OCI-LY3 (cell line): Measurements from ENCODE around the gene IL33.

Experiments
- H2AFZ ChIP-seq: fragments of 200-600, 300-600 bp; shearing (Covaris generic); 2 replicates; pipeline ENCODE4 v1.6.0; 2014; ENCODE audit warnings: antibody characterized with exemption, low read depth, low read length
- H3K27ac ChIP-seq: fragments of 200-600, 300-600 bp; sonication (generic); 2 replicates; pipeline ENCODE4 v1.5.1; 2014; ENCODE audit warnings: mild to moderate bottlenecking, low read length, moderate library complexity, mixed read lengths
- H3K27me3 ChIP-seq: fragments of 200-600, 300-600 bp; sonication (generic); 2 replicates; pipeline ENCODE4 v1.6.1; 2014; ENCODE audit warnings: low read depth, low read length, mixed read lengths
- H3K36me3 ChIP-seq: fragments of 200-600, 300-600 bp; sonication (generic); replicated peaks from 2 replicates; pipeline ENCODE3; 2014; ENCODE audit warnings: low read depth, low read length, mixed read lengths
- H3K4me1 ChIP-seq: fragments of 300-600, 200-600 bp; sonication (generic); 2 replicates; pipeline ENCODE4 v1.6.1; 2014; ENCODE audit warnings: low read length, mixed read lengths
- H3K4me2 ChIP-seq: fragments of 200-600, 300-600 bp; sonication (generic); 2 replicates; pipeline ENCODE4 v1.6.1; 2014; ENCODE audit warnings: low read length, mixed read lengths
- H3K4me3 ChIP-seq: fragments of 300-600, 200-600 bp; sonication (generic); 2 replicates; pipeline ENCODE4 v1.5.1; 2014; ENCODE audit warnings: antibody characterized with exemption, mild to moderate bottlenecking, low read length, moderate library complexity
- H3K79me2 ChIP-seq: fragments of 300-600, 200-600 bp; shearing (Covaris generic); 2 replicates; pipeline ENCODE4 v1.6.1; 2014; ENCODE audit warnings: mild to moderate bottlenecking, low read length, mixed read lengths
- H3K9ac ChIP-seq: fragments of 300-600, 200-600 bp; shearing (Covaris generic); 2 replicates; pipeline ENCODE4 v1.6.0; 2014; ENCODE audit warnings: mild to moderate bottlenecking, low read length, moderate library complexity
- H3K9me3 ChIP-seq: fragments of 200-600, 300-600 bp; shearing (Covaris generic); 2 replicates; pipeline ENCODE4 v1.6.1; 2014; ENCODE audit warnings: low read length, mixed read lengths; ENCODE audit not compliant: insufficient read depth
- H4K20me1 ChIP-seq: fragments of 200-600, 300-600 bp; sonication (generic); 2 replicates; pipeline ENCODE4 v1.6.1; 2016; ENCODE audit warnings: low read length, mixed read lengths; ENCODE audit not compliant: insufficient read depth
- EZH2phosphoT487 ChIP-seq: fragments of 200-600 bp; shearing (Covaris generic); IDR thresholded peaks from 2 replicates; pipeline ENCODE4 v1.6.1; 2018; ENCODE audit warnings: antibody characterized with exemption, mixed run types, low read depth
- TF ChIP-seq, protein P1 (sequence below): fragments of 200-600, 300-600 bp; sonication (generic); IDR thresholded peaks from 2 replicates; pipeline ENCODE4 v1.5.1; 2014; ENCODE audit warnings: antibody characterized with exemption, low read length, low read depth

Gene IL33

DNA sequence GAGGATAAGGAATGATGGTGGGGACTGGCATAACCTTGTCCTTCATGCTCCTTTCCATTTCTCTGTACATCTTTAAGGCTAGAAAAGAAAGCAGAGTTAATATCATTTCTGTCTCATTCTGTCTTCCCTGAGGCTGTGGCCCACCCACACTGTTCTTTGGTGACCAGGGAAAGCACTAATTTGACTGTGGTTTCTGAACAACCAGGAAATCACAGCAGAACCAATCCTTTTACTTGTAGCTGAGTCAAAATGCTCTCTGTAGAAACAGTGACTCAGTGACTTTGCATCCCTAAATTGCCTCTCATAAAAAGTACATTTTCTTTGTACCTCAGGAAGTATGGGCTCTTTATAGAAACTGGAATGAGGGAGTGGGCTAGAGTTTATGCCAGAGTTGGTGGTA lies 28.1 kb downstream of the IL33 start:
- no peaks in the 10 kb centered on the region for H3K79me2 ChIP-seq
- H3K36me3 ChIP-seq, result no peaks in the 10 kb centered on the region
- no peak overlapping the region for H2AFZ ChIP-seq
- TF ChIP-seq, protein P1, sequence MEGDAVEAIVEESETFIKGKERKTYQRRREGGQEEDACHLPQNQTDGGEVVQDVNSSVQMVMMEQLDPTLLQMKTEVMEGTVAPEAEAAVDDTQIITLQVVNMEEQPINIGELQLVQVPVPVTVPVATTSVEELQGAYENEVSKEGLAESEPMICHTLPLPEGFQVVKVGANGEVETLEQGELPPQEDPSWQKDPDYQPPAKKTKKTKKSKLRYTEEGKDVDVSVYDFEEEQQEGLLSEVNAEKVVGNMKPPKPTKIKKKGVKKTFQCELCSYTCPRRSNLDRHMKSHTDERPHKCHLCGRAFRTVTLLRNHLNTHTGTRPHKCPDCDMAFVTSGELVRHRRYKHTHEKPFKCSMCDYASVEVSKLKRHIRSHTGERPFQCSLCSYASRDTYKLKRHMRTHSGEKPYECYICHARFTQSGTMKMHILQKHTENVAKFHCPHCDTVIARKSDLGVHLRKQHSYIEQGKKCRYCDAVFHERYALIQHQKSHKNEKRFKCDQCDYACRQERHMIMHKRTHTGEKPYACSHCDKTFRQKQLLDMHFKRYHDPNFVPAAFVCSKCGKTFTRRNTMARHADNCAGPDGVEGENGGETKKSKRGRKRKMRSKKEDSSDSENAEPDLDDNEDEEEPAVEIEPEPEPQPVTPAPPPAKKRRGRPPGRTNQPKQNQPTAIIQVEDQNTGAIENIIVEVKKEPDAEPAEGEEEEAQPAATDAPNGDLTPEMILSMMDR, result no peak
- no peak for TF ChIP-seq EZH2phosphoT487
- H4K20me1 ChIP-seq, result no peaks in the 10 kb centered on the region
- peaks cover 11% of the 10 kb centered on the region for H3K4me1 ChIP-seq
- H3K4me2 ChIP-seq, result peak overlapping the region; percentile 20
- no peaks in the 10 kb centered on the region for H3K9me3 ChIP-seq
- H3K4me3 ChIP-seq, result no peak overlapping the region
- no peak overlapping the region for H3K27ac ChIP-seq
- no peak overlapping the region for H3K9ac ChIP-seq
- no peaks in the 10 kb centered on the region for H3K27me3 ChIP-seq

GRCh38 chr9:6247266-6247665 lies 31.7 kb downstream of the IL33 start:
- H3K4me3 ChIP-seq, result no peak overlapping the region
- no peaks in the 10 kb centered on the region for H3K79me2 ChIP-seq
- H3K4me2 ChIP-seq, result no peak overlapping the region
- no peak overlapping the region for H3K27ac ChIP-seq
- 0 out of 2 replicates have a peak, but pooled peaks cover 1% of the 10 kb centered on the region for H3K27me3 ChIP-seq
- H3K36me3 ChIP-seq, result no peaks in the 10 kb centered on the region
- H4K20me1 ChIP-seq, result no peaks in the 10 kb centered on the region
- TF ChIP-seq, protein P1, result no peak
- no peak for TF ChIP-seq EZH2phosphoT487
- peaks cover 11% of the 10 kb centered on the region for H3K4me1 ChIP-seq
- H2AFZ ChIP-seq, result no peak overlapping the region
- H3K9ac ChIP-seq, result no peak overlapping the region
- H3K9me3 ChIP-seq, result no peaks in the 10 kb centered on the region

DNA sequence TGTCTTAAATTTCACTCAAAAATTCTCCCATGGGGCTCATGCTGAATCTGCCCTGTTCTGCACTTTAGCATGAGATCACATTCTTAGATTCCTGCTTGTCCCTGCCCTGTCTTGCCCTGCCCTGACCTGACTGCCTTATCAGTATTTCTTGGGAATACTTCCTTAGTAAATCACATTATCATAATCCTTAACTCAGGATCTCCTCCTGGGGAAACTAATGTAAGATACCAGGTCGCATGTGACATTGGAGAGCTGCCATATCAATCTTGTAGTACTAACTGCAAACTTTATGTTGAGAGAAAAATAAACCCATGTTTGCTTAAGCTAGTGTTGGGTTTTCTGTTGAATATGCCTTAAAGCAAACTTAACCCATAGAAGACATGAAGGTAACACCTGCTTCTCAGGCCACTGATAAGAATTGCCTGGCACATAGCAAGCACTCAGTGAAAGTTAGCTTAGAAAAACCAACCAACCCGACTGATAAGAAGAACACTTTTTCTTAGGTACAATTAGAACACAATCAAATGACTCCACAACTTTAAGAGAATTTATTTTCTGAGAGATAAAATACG lies 53.3 kb downstream of the IL33 start:
- no peaks in the 10 kb centered on the region for H3K79me2 ChIP-seq
- no peak overlapping the region for H3K4me3 ChIP-seq
- H3K9ac ChIP-seq, result no peak overlapping the region
- no peaks in the 10 kb centered on the region for H3K9me3 ChIP-seq
- H3K27me3 ChIP-seq, result no peaks in the 10 kb centered on the region
- H3K27ac ChIP-seq, result no peak overlapping the region
- no peaks in the 10 kb centered on the region for H3K4me1 ChIP-seq
- no peak overlapping the region for H2AFZ ChIP-seq
- TF ChIP-seq, protein P1, result no peak
- no peak for TF ChIP-seq EZH2phosphoT487
- H3K4me2 ChIP-seq, result no peak overlapping the region
- H3K36me3 ChIP-seq, result no peaks in the 10 kb centered on the region
- H4K20me1 ChIP-seq, result no peaks in the 10 kb centered on the region

DNA sequence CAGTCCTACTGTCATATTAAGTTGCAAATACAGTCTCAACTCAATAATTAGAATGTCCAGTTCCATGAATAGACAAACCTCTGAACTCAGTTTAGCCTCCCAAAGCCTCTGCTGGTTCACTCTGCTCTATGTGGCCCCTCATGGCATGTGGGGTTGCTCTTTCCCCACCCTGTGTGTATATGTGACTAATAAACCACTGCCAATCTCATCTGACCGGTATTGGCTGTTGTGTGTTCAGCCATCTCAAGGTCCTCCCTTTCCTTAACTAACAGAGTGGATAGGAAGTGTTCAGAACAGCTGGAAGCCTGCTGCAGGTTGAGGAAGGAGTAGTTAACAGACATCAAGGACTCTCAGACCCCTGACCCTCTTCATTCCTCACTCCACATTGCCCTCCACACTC lies 55.3 kb downstream of the IL33 start:
- no peaks in the 10 kb centered on the region for H4K20me1 ChIP-seq
- H3K9ac ChIP-seq, result no peak overlapping the region
- no peak overlapping the region for H3K27ac ChIP-seq
- H3K27me3 ChIP-seq, result no peaks in the 10 kb centered on the region
- H2AFZ ChIP-seq, result no peak overlapping the region
- no peaks in the 10 kb centered on the region for H3K9me3 ChIP-seq
- no peaks in the 10 kb centered on the region for H3K36me3 ChIP-seq
- no peak overlapping the region for H3K4me3 ChIP-seq
- H3K4me1 ChIP-seq, result no peaks in the 10 kb centered on the region
- no peak overlapping the region for H3K4me2 ChIP-seq
- TF ChIP-seq, protein P1, result no peak
- TF ChIP-seq EZH2phosphoT487, result no peak
- no peaks in the 10 kb centered on the region for H3K79me2 ChIP-seq
